Measurements from ENCODE around the gene PPM1E. TPM values are rescaled to one million over a fixed set of nuclear protein-coding genes. Genes with fewer than 3 reads are reported as not detected.

Gene PPM1E
- total RNA-seq, 2 experiments from 2014 or later: 0.07 TPM; not detected in 1

GRCh38 chr17:58811290-58811689 lies 55.6 kb downstream of the PPM1E start:
- intact Hi-C loops (cut with micrococcal nuclease): no loop called here
- Mint-ChIP-seq H3K9me3 (no peaks in the 10 kb centered on the region), H3K4me3 (no peak overlapping the region), H3K27ac (no peak overlapping the region), H3K4me1 (ENCODE audit: low read depth) (no peaks in the 10 kb centered on the region), H3K27me3 (peaks cover 16% of the 10 kb centered on the region), H3K36me3 (ENCODE audit: low read depth) (no peaks in the 10 kb centered on the region)
- CTCF ChIA-PET: no interaction called here
- TF ChIP-seq CTCF (IDR thresholded peaks at IDR 0.05): no peak
- no peak for ATAC-seq
- no peak for DNase-seq
- POLR2A ChIA-PET: no interaction called here

DNA sequence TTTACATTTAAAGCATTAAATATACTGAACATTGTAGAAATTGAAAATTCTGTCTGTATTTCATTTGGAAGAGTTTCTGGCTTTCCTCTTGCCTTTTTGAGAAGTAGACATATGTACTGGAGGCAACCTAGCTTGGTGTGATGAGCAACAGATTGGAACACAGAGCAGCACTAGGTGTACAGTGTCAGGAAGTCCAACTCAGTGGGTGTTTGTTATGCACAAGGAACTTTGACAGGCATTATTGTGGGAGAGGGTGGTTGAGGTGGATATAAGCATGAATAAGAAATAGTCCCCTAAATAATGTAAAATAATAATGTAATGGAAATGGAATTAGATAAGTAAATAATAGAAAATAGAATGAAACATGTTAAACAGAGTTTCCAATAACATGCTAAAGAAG lies 58.1 kb downstream of the PPM1E start:
- DNase-seq (no peak), ATAC-seq (no peak)
- no peak for TF ChIP-seq CTCF (IDR thresholded peaks at IDR 0.05)
- H3K9me3 Mint-ChIP-seq: no peaks in the 10 kb centered on the region
- H3K36me3 Mint-ChIP-seq (ENCODE audit: low read depth): no peaks in the 10 kb centered on the region
- intact Hi-C loops (cut with micrococcal nuclease): no loop called here
- no peak overlapping the region for H3K27ac Mint-ChIP-seq
- H3K4me1 Mint-ChIP-seq (ENCODE audit: low read depth): no peaks in the 10 kb centered on the region
- H3K4me3 Mint-ChIP-seq: no peak overlapping the region
- ChIA-PET CTCF (no interaction called here), POLR2A (no interaction called here)
- peaks cover 6% of the 10 kb centered on the region for H3K27me3 Mint-ChIP-seq

GRCh38 chr17:58818654-58819053 lies 63.0 kb downstream of the PPM1E start:
- H3K36me3 Mint-ChIP-seq (ENCODE audit: low read depth): no peaks in the 10 kb centered on the region
- TF ChIP-seq CTCF (IDR thresholded peaks at IDR 0.05): no peak
- ChIA-PET CTCF (no interaction called here), POLR2A (interaction anchor here (0.7 kb wide), 1 partner anchor 36 kb away, joined by 3 read pairs; no protein-coding TSS in a partner anchor)
- peaks cover 11% of the 10 kb centered on the region for H3K27me3 Mint-ChIP-seq
- H3K9me3 Mint-ChIP-seq: no peaks in the 10 kb centered on the region
- no peak overlapping the region for H3K27ac Mint-ChIP-seq
- no peaks in the 10 kb centered on the region for H3K4me1 Mint-ChIP-seq (ENCODE audit: low read depth)
- intact Hi-C loops (cut with micrococcal nuclease): no loop called here
- H3K4me3 Mint-ChIP-seq: no peak overlapping the region
- DNase-seq (no peak), ATAC-seq (no peak)

DNA sequence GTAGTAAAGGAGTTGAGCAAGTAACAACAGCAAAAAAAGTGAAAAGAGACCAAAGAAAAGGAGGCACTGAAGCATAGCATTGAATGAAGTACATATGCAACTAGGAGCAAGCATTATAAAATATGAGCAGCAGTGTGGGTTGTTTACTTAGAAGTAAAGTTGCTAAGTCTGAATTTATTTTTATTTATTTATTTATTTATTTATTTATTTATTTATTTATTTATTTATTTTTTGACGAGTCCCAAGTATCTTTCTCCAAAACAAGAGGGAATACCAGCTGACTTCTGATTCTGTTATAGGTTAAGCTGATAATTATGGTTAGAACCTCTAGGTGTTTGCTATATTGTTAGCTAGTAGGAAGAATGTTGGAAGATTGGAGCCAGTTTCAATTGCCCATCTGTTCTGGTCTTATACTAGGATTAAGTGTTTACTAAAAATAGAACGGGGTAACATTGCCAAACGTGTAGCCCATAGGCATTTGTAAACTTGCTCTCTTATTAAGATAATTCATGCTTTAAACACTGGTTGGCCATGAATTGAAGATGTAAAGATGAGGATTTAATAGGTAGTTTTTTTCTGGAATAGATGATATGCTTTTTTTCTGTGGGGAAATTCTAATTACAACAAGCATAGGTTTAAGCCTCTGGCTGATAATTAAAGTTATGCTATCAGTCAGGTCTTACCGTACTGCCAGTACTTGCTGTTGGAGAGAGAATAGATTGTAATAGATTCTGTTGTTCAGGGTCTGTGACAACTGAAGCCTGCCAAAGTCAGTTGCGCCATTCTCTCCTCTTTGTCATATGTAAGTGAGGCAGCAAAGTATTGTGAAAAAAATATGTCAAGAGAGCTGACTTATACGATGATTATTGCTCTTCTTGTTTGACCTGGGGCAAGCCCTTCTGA lies 66.7 kb downstream of the PPM1E start:
- intact Hi-C loops (cut with micrococcal nuclease): no loop called here
- H3K4me1 Mint-ChIP-seq (ENCODE audit: low read depth): no peaks in the 10 kb centered on the region
- DNase-seq (no peak), ATAC-seq (no peak)
- H3K4me3 Mint-ChIP-seq: no peak overlapping the region
- H3K27me3 Mint-ChIP-seq: peaks cover 16% of the 10 kb centered on the region
- POLR2A ChIA-PET: no interaction called here
- H3K9me3 Mint-ChIP-seq: no peaks in the 10 kb centered on the region
- TF ChIP-seq CTCF (IDR thresholded peaks at IDR 0.05): no peak
- H3K36me3 Mint-ChIP-seq (ENCODE audit: low read depth): no peaks in the 10 kb centered on the region
- CTCF ChIA-PET: no interaction called here
- H3K27ac Mint-ChIP-seq: no peak overlapping the region

DNA sequence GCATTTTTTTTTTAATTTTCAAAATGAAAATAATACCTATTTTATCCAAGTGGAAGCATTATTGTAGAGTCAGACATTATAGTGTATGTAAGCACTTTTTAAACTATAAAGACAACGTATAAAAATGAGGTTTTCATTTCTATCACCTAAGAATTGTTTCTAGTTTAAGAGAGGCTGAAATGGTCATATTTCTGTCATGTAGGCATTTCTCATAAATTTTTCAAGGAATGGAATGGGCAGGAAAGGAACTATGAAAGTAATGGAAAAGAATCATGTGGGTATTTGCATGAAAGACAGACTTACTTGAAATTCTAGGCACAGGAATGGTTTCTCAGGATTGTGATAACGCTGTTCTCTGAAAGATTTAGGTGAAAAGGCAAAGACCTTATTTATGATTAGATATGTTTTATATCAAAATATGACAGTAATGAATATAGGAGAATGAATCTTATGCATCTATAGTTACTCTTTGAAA lies 67.4 kb downstream of the PPM1E start:
- ATAC-seq: no peak
- Mint-ChIP-seq H3K27me3 (peaks cover 16% of the 10 kb centered on the region), H3K27ac (no peak overlapping the region), H3K4me1 (ENCODE audit: low read depth) (no peaks in the 10 kb centered on the region), H3K9me3 (no peaks in the 10 kb centered on the region), H3K36me3 (ENCODE audit: low read depth) (no peaks in the 10 kb centered on the region), H3K4me3 (no peak overlapping the region)
- intact Hi-C loops (cut with micrococcal nuclease): no loop called here
- no peak for DNase-seq
- POLR2A ChIA-PET: no interaction called here
- CTCF ChIA-PET: no interaction called here
- TF ChIP-seq CTCF (IDR thresholded peaks at IDR 0.05): no peak
